Body of pancreas (tissue), 4 donors: ENCODE data around the gene DLG2. TPM values are rescaled to one million over a fixed set of nuclear protein-coding genes. Genes with fewer than 3 reads are reported as not detected.

Source experiments
- ATAC-seq: fragments of 150-250 bp; one replicate; pipeline ENCODE4 v1.9.1; 2016
- DNase-seq, 4 donors: peaks; one replicate each; pipeline ENCODE4 v3.0.0-alpha.2; 2019
- H3K27ac ChIP-seq, 4 donors: fragments of 200-600 bp; sonication (generic); 1 replicate in 3 of 4; 2 replicates in 1 of 4; pipeline versions ENCODE4 v1.5.1 to v1.6.1; 2016 to 2019; ENCODE audit warnings: mild to moderate bottlenecking in 1 of 4, mixed read lengths in 1 of 4, moderate library complexity in 1 of 4
- H3K27me3 ChIP-seq, 2 donors: fragments of 200-600 bp; sonication (generic); one replicate each; pipeline ENCODE4 v1.6.0; 2016; ENCODE audit warnings: mild to moderate bottlenecking in 1 of 2
- H3K36me3 ChIP-seq, 2 donors: fragments of 200-600 bp; sonication (generic); replicated peaks in 1 of 2; 2 replicates each; pipeline ENCODE4 v1.5.1; 2016; ENCODE audit warnings: low read depth in 2 of 2; ENCODE audit not compliant: insufficient read depth in 1 of 2
- H3K4me1 ChIP-seq: fragments of 200-600 bp; sonication (generic); one replicate; pipeline ENCODE4 v1.6.0; 2016
- H3K4me3 ChIP-seq, 2 donors: fragments of 200-600 bp; sonication (generic); 1 replicate in 1 of 2; 2 replicates in 1 of 2; pipeline ENCODE4 v1.5.1; 2016 to 2019
- H3K9me3 ChIP-seq, 3 donors: fragments of 200-600 bp; sonication (generic); 1 replicate in 2 of 3; 2 replicates in 1 of 3; pipeline ENCODE4 v1.5.1; 2016
- CTCF ChIP-seq, 7 experiments: fragments of 450-650 bp in 4 of 7; fragments of 200-600 bp in 3 of 7; sonication (generic) in 3 of 7; IDR thresholded peaks; one replicate each; pipeline ENCODE4 v1.5.1; 2016 to 2019; ENCODE audit warnings: antibody characterized with exemption in 7 of 7
- POLR2A ChIP-seq, 3 donors: fragments of 450-650 bp; IDR thresholded peaks; one replicate each; pipeline ENCODE4 v1.6.1; 2016; ENCODE audit warnings: antibody characterized with exemption in 3 of 3, mild to moderate bottlenecking in 2 of 3
- WGBS, 2 donors: methylation state at CpG; one replicate each; pipeline ENCODE4 v1.1.5; 2017; 5-methylcytosine and 5-hydroxymethylcytosine counted together
- intact Hi-C: fragments of 100-400 bp; cut with DNase I; formaldehyde crosslinking; loops from one replicate; pipeline ENCODE4 v1.15.1; 2023
- total RNA-seq, 2 donors: library from RNA; depleted of rRNA; stranded (reverse); fragments of >200 nt; gene quantifications; one replicate each; pipeline ENCODE4 v1.1.0, GENCODE V29; 2016

Gene DLG2
- total RNA-seq, 2 donors from 2014 or later = 6.0 to 13.2 TPM

GRCh38 chr11:85098996-85099395, 528.1 kb downstream of the DLG2 start:
- H3K4me3 ChIP-seq = no peak overlapping the region
- no peaks in the 10 kb centered on the region for H3K27me3 ChIP-seq
- intact Hi-C loops = no loop called here
- DNase-seq (no peak), ATAC-seq (no peak)
- TF ChIP-seq POLR2A (IDR thresholded peaks at IDR 0.05) (no peak), CTCF (IDR thresholded peaks at IDR 0.05) (no peak)
- no peak overlapping the region for H3K27ac ChIP-seq
- no peaks in the 10 kb centered on the region for H3K36me3 ChIP-seq
- 52 to 73% methylated on average over 4 of the region's 4 CpGs for WGBS, 2 donors
- H3K4me1 ChIP-seq = no peaks in the 10 kb centered on the region
- peaks cover 0 to 5% (median 0%) of the 10 kb centered on the region in 3 donors for H3K9me3 ChIP-seq

GRCh38 chr11:85096939-85097338, 530.2 kb downstream of the DLG2 start:
- ATAC-seq (no peak), DNase-seq (no peak)
- Histone ChIP-seq H3K36me3 (no peaks in the 10 kb centered on the region), H3K27me3 (no peaks in the 10 kb centered on the region), H3K27ac (no peak overlapping the region), H3K9me3 (no peaks in the 10 kb centered on the region), H3K4me1 (no peaks in the 10 kb centered on the region), H3K4me3 (no peak overlapping the region)
- 80 to 84% methylated on average over 6 of the region's 6 CpGs for WGBS, 2 donors
- intact Hi-C loops = no loop called here
- TF ChIP-seq POLR2A (IDR thresholded peaks at IDR 0.05) = no peak
- TF ChIP-seq CTCF (IDR thresholded peaks at IDR 0.05) = no peak

- Histone ChIP-seq H3K27ac (no peak overlapping the region), H3K9me3 (no peaks in the 10 kb centered on the region), H3K36me3 (no peaks in the 10 kb centered on the region), H3K4me1 (no peaks in the 10 kb centered on the region), H3K27me3 (no peaks in the 10 kb centered on the region), H3K4me3 (no peak overlapping the region)
- intact Hi-C loops = no loop called here
- TF ChIP-seq CTCF (IDR thresholded peaks at IDR 0.05) (no peak), POLR2A (IDR thresholded peaks at IDR 0.05) (no peak)
- DNase-seq (no peak), ATAC-seq (no peak)
Measured at GRCh38 chr11:85095239-85095638, 531.9 kb downstream of the DLG2 start.

DNA sequence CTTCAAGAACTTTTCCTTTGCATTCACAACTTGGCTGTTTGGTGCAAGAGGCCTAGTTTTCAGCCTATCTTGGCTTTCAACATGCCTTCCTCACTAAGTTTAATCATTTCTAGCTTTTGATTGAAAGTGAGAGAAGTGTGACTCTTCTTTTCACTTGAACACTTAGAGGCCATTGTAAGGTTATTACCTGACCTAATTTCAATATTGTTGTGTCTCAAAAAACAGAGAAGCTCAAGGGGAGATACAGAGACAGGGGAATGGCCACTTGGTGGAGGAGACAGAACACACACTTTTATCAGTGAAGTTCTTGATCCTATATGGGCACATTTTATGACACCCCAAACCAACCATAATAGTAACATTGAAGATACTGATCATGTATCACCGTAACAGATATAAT, 532.3 kb downstream of the DLG2 start:
- intact Hi-C loops = no loop called here
- H3K36me3 ChIP-seq = no peaks in the 10 kb centered on the region
- H3K27me3 ChIP-seq = no peaks in the 10 kb centered on the region
- ATAC-seq = no peak
- H3K4me3 ChIP-seq = no peak overlapping the region
- no peaks in the 10 kb centered on the region for H3K4me1 ChIP-seq
- WGBS, 2 donors = 72 to 91% methylated on average over 1 of the region's 1 CpG
- H3K27ac ChIP-seq = no peak overlapping the region
- no peak for DNase-seq
- TF ChIP-seq CTCF (IDR thresholded peaks at IDR 0.05) = no peak
- TF ChIP-seq POLR2A (IDR thresholded peaks at IDR 0.05) = no peak
- no peaks in the 10 kb centered on the region for H3K9me3 ChIP-seq

DNA sequence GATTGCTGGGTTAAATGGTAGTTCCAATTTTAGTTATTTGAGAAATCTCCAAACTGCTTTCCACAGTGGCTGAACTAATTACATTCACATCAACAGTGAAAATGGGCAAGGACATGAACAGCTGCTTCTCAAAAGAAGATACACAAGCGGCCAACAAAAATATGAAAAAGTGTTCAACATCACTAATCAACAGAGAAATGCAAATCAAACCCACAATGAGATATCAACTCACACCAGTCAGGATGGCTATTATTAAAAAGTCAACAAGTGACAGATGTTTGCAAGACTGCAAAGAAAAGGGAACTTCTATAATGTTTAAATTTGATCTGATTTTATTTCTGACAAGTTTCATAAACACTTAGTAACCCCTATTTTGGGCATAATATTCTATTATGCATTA, 537.5 kb downstream of the DLG2 start:
- WGBS, 2 donors = 76 to 81% methylated on average over 1 of the region's 1 CpG
- no peak overlapping the region for H3K4me3 ChIP-seq
- H3K9me3 ChIP-seq = no peaks in the 10 kb centered on the region
- H3K27me3 ChIP-seq = no peaks in the 10 kb centered on the region
- no peak for ATAC-seq
- H3K4me1 ChIP-seq = no peaks in the 10 kb centered on the region
- H3K27ac ChIP-seq = no peak overlapping the region
- H3K36me3 ChIP-seq = no peaks in the 10 kb centered on the region
- intact Hi-C loops = no loop called here
- DNase-seq = no peak
- TF ChIP-seq CTCF (IDR thresholded peaks at IDR 0.05) = no peak
- TF ChIP-seq POLR2A (IDR thresholded peaks at IDR 0.05) = no peak
